Mesenchymal stem cell (in vitro differentiated cells and primary cell): ENCODE results near the gene PLSCR4.

ENCODE experiments used
- DNase-seq: peaks from one replicate; pipeline ENCODE4 v3.0.0-alpha.2; 2013
- H2AFZ ChIP-seq: one replicate; pipeline ENCODE4 v1.6.1; 2013; ENCODE audit warnings: low read depth, mild to moderate bottlenecking, control low read depth, inconsistent platforms, low read length, moderate library complexity
- H2AK5ac ChIP-seq: 2 replicates; pipeline ENCODE4 v1.6.1; 2013; ENCODE audit warnings: low read length, moderate library complexity, mild to moderate bottlenecking, inconsistent platforms; ENCODE audit not compliant: severe bottlenecking
- H2BK120ac ChIP-seq: one replicate; pipeline ENCODE4 v1.6.1; 2013; ENCODE audit warnings: low read depth, mild to moderate bottlenecking, inconsistent platforms, low read length, moderate library complexity
- H2BK12ac ChIP-seq, 2 experiments: one replicate each; pipeline ENCODE4 v1.6.1; 2013; ENCODE audit warnings: inconsistent platforms in 2 of 2, low read length in 2 of 2, mild to moderate bottlenecking in 2 of 2, moderate library complexity in 2 of 2, control low read depth in 1 of 2
- H2BK15ac ChIP-seq: one replicate; pipeline ENCODE4 v1.6.1; 2013; ENCODE audit warnings: mild to moderate bottlenecking, low read depth, inconsistent platforms; ENCODE audit not compliant: poor library complexity, severe bottlenecking
- H2BK5ac ChIP-seq: 2 replicates; pipeline ENCODE4 v1.6.1; 2013; ENCODE audit warnings: low read depth, mild to moderate bottlenecking, low read length, control low read depth, inconsistent platforms; ENCODE audit not compliant: poor library complexity, severe bottlenecking
- H3K14ac ChIP-seq, 2 experiments: one replicate each; pipeline ENCODE4 v1.6.1; 2013; ENCODE audit warnings: inconsistent platforms in 2 of 2, low read length in 2 of 2, control low read depth in 1 of 2, mild to moderate bottlenecking in 1 of 2, moderate library complexity in 1 of 2
- H3K18ac ChIP-seq, 2 experiments: one replicate each; pipeline ENCODE4 v1.6.1; 2013; ENCODE audit warnings: inconsistent platforms in 2 of 2, low read length in 2 of 2, control low read depth in 1 of 2, low read depth in 1 of 2, mild to moderate bottlenecking in 1 of 2
- H3K23ac ChIP-seq, 2 experiments: one replicate each; pipeline ENCODE4 v1.6.1; 2013; ENCODE audit warnings: inconsistent platforms in 2 of 2, low read length in 2 of 2, mild to moderate bottlenecking in 2 of 2, moderate library complexity in 2 of 2, control low read depth in 1 of 2
- H3K27ac ChIP-seq: 2 replicates; pipeline ENCODE4 v1.5.1; 2013; ENCODE audit warnings: mild to moderate bottlenecking, moderate library complexity, low read length, control low read depth, inconsistent platforms; ENCODE audit not compliant: poor library complexity, severe bottlenecking
- H3K27me3 ChIP-seq, 2 experiments: 2 replicates each; pipeline versions ENCODE4 v1.6.1 to v1.7.0; 2013; ENCODE audit warnings: low read length in 2 of 2, mild to moderate bottlenecking in 2 of 2, moderate library complexity in 2 of 2, control low read depth in 1 of 2, inconsistent platforms in 1 of 2; ENCODE audit not compliant: control insufficient read depth in 1 of 2, insufficient read depth in 1 of 2
- H3K36me3 ChIP-seq, 2 experiments: 2 replicates each; pipeline versions ENCODE4 v1.6.1 to v1.7.0; 2013; ENCODE audit warnings: low read length in 2 of 2, control low read depth in 1 of 2, inconsistent platforms in 1 of 2, low read depth in 1 of 2, mild to moderate bottlenecking in 1 of 2; ENCODE audit not compliant: insufficient read depth in 2 of 2, control insufficient read depth in 1 of 2
- H3K4ac ChIP-seq, 2 experiments: one replicate each; pipeline ENCODE4 v1.6.1; 2013; ENCODE audit warnings: inconsistent platforms in 2 of 2, low read length in 2 of 2, mild to moderate bottlenecking in 2 of 2, moderate library complexity in 2 of 2, control low read depth in 1 of 2, low read depth in 1 of 2
- H3K4me1 ChIP-seq: 2 replicates; pipeline ENCODE4 v1.6.1; 2013; ENCODE audit warnings: low read depth, low read length, control low read depth; ENCODE audit not compliant: control insufficient read depth, insufficient read depth
- H3K4me2 ChIP-seq: 2 replicates; pipeline ENCODE4 v1.6.1; 2013; ENCODE audit warnings: low read length, mild to moderate bottlenecking, inconsistent platforms; ENCODE audit not compliant: poor library complexity, severe bottlenecking
- H3K4me3 ChIP-seq, 2 experiments: 2 replicates each; pipeline versions ENCODE4 v1.5.1 to v1.7.0; 2013; ENCODE audit warnings: low read length in 2 of 2, mild to moderate bottlenecking in 2 of 2, control low read depth in 1 of 2, low read depth in 1 of 2; ENCODE audit not compliant: insufficient read depth in 1 of 2
- H3K79me1 ChIP-seq: replicated peaks from 2 replicates; pipeline ENCODE4 v1.6.1; 2013; ENCODE audit warnings: mild to moderate bottlenecking, control low read depth, low read length, inconsistent platforms; ENCODE audit not compliant: poor library complexity, severe bottlenecking
- H3K9ac ChIP-seq: 2 replicates; pipeline ENCODE4 v1.7.0; 2013; ENCODE audit warnings: mild to moderate bottlenecking, low read length, moderate library complexity
- H3K9me3 ChIP-seq: 2 replicates; pipeline ENCODE4 v1.7.0; 2013; ENCODE audit warnings: mild to moderate bottlenecking, low read length; ENCODE audit not compliant: control insufficient read depth
- H4K8ac ChIP-seq: one replicate; pipeline ENCODE4 v1.6.1; 2013; ENCODE audit warnings: inconsistent platforms, mild to moderate bottlenecking, low read length, moderate library complexity
- H4K91ac ChIP-seq: one replicate; pipeline ENCODE4 v1.6.1; 2013; ENCODE audit warnings: mild to moderate bottlenecking, low read length, inconsistent platforms
- WGBS: methylation state at CpG from one replicate; pipeline ENCODE4 v1.1.7; 2013; ENCODE audit warnings: mixed read lengths; 5-methylcytosine and 5-hydroxymethylcytosine counted together

Gene PLSCR4

DNA sequence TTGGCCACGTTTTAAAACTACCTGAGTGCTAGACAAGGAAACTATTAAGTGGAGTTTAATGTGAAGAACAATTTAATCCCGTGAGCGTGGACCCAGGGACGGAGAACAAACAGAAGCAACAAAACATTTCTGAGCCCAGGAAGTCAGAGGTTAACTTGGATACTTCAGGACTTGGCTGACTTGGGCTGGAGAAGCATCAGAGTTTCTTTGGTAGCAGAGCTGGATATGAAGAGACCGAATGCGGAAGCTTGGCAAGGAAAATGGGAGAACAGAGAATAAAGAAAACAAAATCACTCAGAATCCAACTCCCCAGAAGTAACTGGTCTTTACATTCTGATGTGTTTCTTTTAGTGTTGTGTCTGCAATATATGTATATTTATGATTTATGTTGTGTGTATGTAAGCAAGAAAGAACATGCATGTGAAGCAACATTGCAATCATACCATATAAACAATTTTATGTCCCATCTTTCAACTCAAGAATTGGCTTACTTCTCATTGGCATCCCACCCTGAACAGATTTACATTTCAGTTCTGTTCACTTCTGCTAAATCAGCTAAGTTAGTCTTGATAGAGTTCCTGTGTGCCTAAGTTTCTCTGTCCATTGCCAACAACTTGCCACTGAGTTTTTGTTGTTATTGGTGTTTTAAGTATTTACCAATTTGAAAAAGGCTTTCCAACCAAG is 72.8 kb downstream of the PLSCR4 start:
- Histone ChIP-seq H3K23ac (no peak overlapping the region), H3K9me3 (no peaks in the 10 kb centered on the region), H3K9ac (peak overlapping the region; percentile 49), H2BK5ac (no peak overlapping the region), H2BK15ac (no peak overlapping the region), H3K27ac (no peak overlapping the region), H3K4me1 (no peaks in the 10 kb centered on the region), H2BK120ac (no peak overlapping the region), H3K36me3 (peaks cover 0 to under 1% of the 10 kb centered on the region in 2 experiments), H3K4me3 (peak overlapping the region in 1 of 2 experiments; percentile 42), H3K4ac (no peak overlapping the region), H4K8ac (no peak overlapping the region), H2AFZ (no peak overlapping the region), H4K91ac (no peak overlapping the region), H3K4me2 (no peak overlapping the region), H3K79me1 (no peaks in the 10 kb centered on the region), H3K14ac (no peak overlapping the region), H3K18ac (no peak overlapping the region), H3K27me3 (no peaks in the 10 kb centered on the region), H2AK5ac (no peak overlapping the region), H2BK12ac (no peak overlapping the region)
- DNase-seq = no peak
- 96% methylated on average over 4 of the region's 6 CpGs for WGBS

- Histone ChIP-seq H2BK120ac (no peak overlapping the region), H4K8ac (no peak overlapping the region), H3K36me3 (peaks cover 0 to 5% of the 10 kb centered on the region in 2 experiments), H3K4me1 (no peaks in the 10 kb centered on the region), H3K18ac (no peak overlapping the region), H3K27me3 (no peaks in the 10 kb centered on the region), H3K27ac (no peak overlapping the region), H3K9ac (peak overlapping the region; percentile 49), H4K91ac (no peak overlapping the region), H3K4me2 (no peak overlapping the region), H2AFZ (no peak overlapping the region), H2BK12ac (no peak overlapping the region), H2BK5ac (no peak overlapping the region), H3K23ac (no peak overlapping the region), H3K79me1 (no peaks in the 10 kb centered on the region), H2AK5ac (no peak overlapping the region), H3K9me3 (no peaks in the 10 kb centered on the region), H3K14ac (no peak overlapping the region), H2BK15ac (no peak overlapping the region), H3K4ac (no peak overlapping the region), H3K4me3 (peak overlapping the region in 1 of 2 experiments; percentile 42)
- WGBS = 100% methylated on average over 1 of the region's 1 CpG
- no peak for DNase-seq
Measured at GRCh38 chr3:146177519-146177918, 73.4 kb downstream of the PLSCR4 start.

DNA sequence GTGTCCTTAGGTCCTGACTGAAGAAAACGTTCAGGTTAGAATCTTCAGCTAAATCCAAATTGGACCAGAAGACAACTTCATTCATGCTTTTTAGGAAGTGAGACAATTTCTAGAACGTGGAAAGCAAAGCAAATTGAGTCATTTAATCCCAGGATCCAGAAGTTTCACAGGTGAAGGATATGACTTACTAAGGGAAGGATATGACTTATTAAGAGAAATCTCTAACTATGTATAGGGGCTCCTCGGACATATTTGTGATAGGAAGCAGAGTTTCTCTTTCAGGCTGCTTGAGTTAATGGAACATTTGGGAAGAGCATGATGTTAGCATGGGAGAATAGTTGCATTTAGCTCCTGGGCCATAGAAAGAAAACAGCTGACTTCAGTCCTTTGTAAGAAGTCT is 73.8 kb downstream of the PLSCR4 start:
- no peak overlapping the region for H3K14ac ChIP-seq
- no peak for DNase-seq
- no peaks in the 10 kb centered on the region for H3K79me1 ChIP-seq
- H3K4me1 ChIP-seq = no peaks in the 10 kb centered on the region
- no peaks in the 10 kb centered on the region for H3K27me3 ChIP-seq
- no peak overlapping the region for H3K4ac ChIP-seq
- no peak overlapping the region for H2BK120ac ChIP-seq
- H3K4me3 ChIP-seq = no peak overlapping the region
- H2BK15ac ChIP-seq = no peak overlapping the region
- no peak overlapping the region for H2BK12ac ChIP-seq
- 67% methylated on average over 3 of the region's 3 CpGs for WGBS
- H4K91ac ChIP-seq = no peak overlapping the region
- H3K18ac ChIP-seq = no peak overlapping the region
- H3K4me2 ChIP-seq = no peak overlapping the region
- H4K8ac ChIP-seq = no peak overlapping the region
- H3K9ac ChIP-seq = peak overlapping the region; percentile 49
- no peak overlapping the region for H2AK5ac ChIP-seq
- H3K36me3 ChIP-seq = peaks cover 0 to 5% of the 10 kb centered on the region in 2 experiments
- no peaks in the 10 kb centered on the region for H3K9me3 ChIP-seq
- H2BK5ac ChIP-seq = no peak overlapping the region
- no peak overlapping the region for H2AFZ ChIP-seq
- no peak overlapping the region for H3K23ac ChIP-seq
- no peak overlapping the region for H3K27ac ChIP-seq

GRCh38 chr3:146172586-146172985 is 78.3 kb downstream of the PLSCR4 start:
- H3K4me1 ChIP-seq = no peaks in the 10 kb centered on the region
- H2BK12ac ChIP-seq = no peak overlapping the region
- peaks cover 5% of the 10 kb centered on the region for H3K9me3 ChIP-seq
- no peak for DNase-seq
- peaks cover 0 to 5% of the 10 kb centered on the region in 2 experiments for H3K36me3 ChIP-seq
- H4K8ac ChIP-seq = no peak overlapping the region
- no peak overlapping the region for H2AK5ac ChIP-seq
- no peak overlapping the region for H3K9ac ChIP-seq
- H3K14ac ChIP-seq = no peak overlapping the region
- H3K4ac ChIP-seq = no peak overlapping the region
- H3K23ac ChIP-seq = no peak overlapping the region
- H3K4me2 ChIP-seq = no peak overlapping the region
- no peak overlapping the region for H2BK120ac ChIP-seq
- H2BK5ac ChIP-seq = no peak overlapping the region
- H3K4me3 ChIP-seq = no peak overlapping the region
- no peak overlapping the region for H4K91ac ChIP-seq
- WGBS = 89% methylated on average over 1 of the region's 1 CpG
- no peak overlapping the region for H3K27ac ChIP-seq
- no peaks in the 10 kb centered on the region for H3K27me3 ChIP-seq
- no peaks in the 10 kb centered on the region for H3K79me1 ChIP-seq
- H2AFZ ChIP-seq = no peak overlapping the region
- no peak overlapping the region for H3K18ac ChIP-seq
- H2BK15ac ChIP-seq = no peak overlapping the region
